ENCODE results near the gene DNASE1.

The DNASE1 gene

GRCh38 chr16:3640207-3640606 lies 14.3 kb upstream of the DNASE1 start:
- H3K9me3 ChIP-seq (ENCODE audit: insufficient read depth, low read length, severe bottlenecking), result no peaks in the 10 kb centered on the region
- peaks cover 25% of the 10 kb centered on the region for H3K36me3 ChIP-seq (ENCODE audit: insufficient read depth, low read length)
- no peak overlapping the region for H3K4me3 ChIP-seq (ENCODE audit: low read depth in 1 of 2, low read length in 2 of 2)
- H2AFZ ChIP-seq (ENCODE audit: low read depth, low read length), result no peak overlapping the region
- no peak overlapping the region for H3K27ac ChIP-seq (ENCODE audit: low read length)
- no peak overlapping the region for H3K4me2 ChIP-seq (ENCODE audit: insufficient read depth, low read length)
- DNase-seq, result no peak
- H3K9ac ChIP-seq (ENCODE audit: low read depth, low read length), result no peak overlapping the region
- H4K20me1 ChIP-seq (ENCODE audit: insufficient read depth, low read length), result no peaks in the 10 kb centered on the region; the same call in 1 of the 2 replicates
- peaks cover 14% of the 10 kb centered on the region for H3K4me1 ChIP-seq (ENCODE audit: insufficient read depth, low read length)
- no peak for TF ChIP-seq CTCF (IDR thresholded peaks at IDR 0.05; ENCODE audit: borderline replicate concordance, extremely low read depth, low read length, poor library complexity, severe bottlenecking)
- no peak for TF ChIP-seq EZH2 (IDR thresholded peaks at IDR 0.05; ENCODE audit: borderline replicate concordance, low read depth, low read length, severe bottlenecking)
- no peaks in the 10 kb centered on the region for H3K27me3 ChIP-seq (ENCODE audit: insufficient read depth, low read length, poor library complexity)
- no peak for ATAC-seq (ENCODE audit: insufficient read depth, low read depth)
- peaks cover 2% of the 10 kb centered on the region; the same call in 1 of the 2 replicates for H3K79me2 ChIP-seq (ENCODE audit: insufficient read depth, low read length)

- no peak overlapping the region for H3K9ac ChIP-seq (ENCODE audit: low read depth, low read length)
- peaks cover 29% of the 10 kb centered on the region for H3K36me3 ChIP-seq (ENCODE audit: insufficient read depth, low read length)
- no peak overlapping the region for H3K4me3 ChIP-seq (ENCODE audit: low read depth in 1 of 2, low read length in 2 of 2)
- H2AFZ ChIP-seq (ENCODE audit: low read depth, low read length), result no peak overlapping the region
- no peaks in the 10 kb centered on the region; the same call in 1 of the 2 replicates for H4K20me1 ChIP-seq (ENCODE audit: insufficient read depth, low read length)
- DNase-seq (no peak), ATAC-seq (ENCODE audit: insufficient read depth, low read depth) (no peak)
- no peaks in the 10 kb centered on the region for H3K9me3 ChIP-seq (ENCODE audit: insufficient read depth, low read length, severe bottlenecking)
- no peaks in the 10 kb centered on the region for H3K27me3 ChIP-seq (ENCODE audit: insufficient read depth, low read length, poor library complexity)
- peaks cover 14% of the 10 kb centered on the region for H3K4me1 ChIP-seq (ENCODE audit: insufficient read depth, low read length)
- no peak overlapping the region for H3K4me2 ChIP-seq (ENCODE audit: insufficient read depth, low read length)
- TF ChIP-seq CTCF (IDR thresholded peaks at IDR 0.05; ENCODE audit: borderline replicate concordance, extremely low read depth, low read length, poor library complexity, severe bottlenecking) (no peak), EZH2 (IDR thresholded peaks at IDR 0.05; ENCODE audit: borderline replicate concordance, low read depth, low read length, severe bottlenecking) (no peak)
- no peak overlapping the region for H3K27ac ChIP-seq (ENCODE audit: low read length)
- H3K79me2 ChIP-seq (ENCODE audit: insufficient read depth, low read length), result peaks cover 2% of the 10 kb centered on the region; the same call in 1 of the 2 replicates
Observed at GRCh38 chr16:3640632-3641501, 13.6 kb upstream of the DNASE1 start.

GRCh38 chr16:3641801-3642396 lies 12.6 kb upstream of the DNASE1 start:
- Histone ChIP-seq H3K4me2 (ENCODE audit: insufficient read depth, low read length) (no peak overlapping the region), H3K9ac (ENCODE audit: low read depth, low read length) (no peak overlapping the region), H3K79me2 (ENCODE audit: insufficient read depth, low read length) (peaks cover 2% of the 10 kb centered on the region; the same call in 1 of the 2 replicates), H2AFZ (ENCODE audit: low read depth, low read length) (no peak overlapping the region), H3K4me1 (ENCODE audit: insufficient read depth, low read length) (peaks cover 12% of the 10 kb centered on the region), H3K36me3 (ENCODE audit: insufficient read depth, low read length) (peaks cover 29% of the 10 kb centered on the region), H3K4me3 (ENCODE audit: low read depth in 1 of 2, low read length in 2 of 2) (no peak overlapping the region), H4K20me1 (ENCODE audit: insufficient read depth, low read length) (no peaks in the 10 kb centered on the region; the same call in 1 of the 2 replicates), H3K27ac (ENCODE audit: low read length) (no peak overlapping the region), H3K27me3 (ENCODE audit: insufficient read depth, low read length, poor library complexity) (no peaks in the 10 kb centered on the region), H3K9me3 (ENCODE audit: insufficient read depth, low read length, severe bottlenecking) (no peaks in the 10 kb centered on the region)
- TF ChIP-seq EZH2 (IDR thresholded peaks at IDR 0.05; ENCODE audit: borderline replicate concordance, low read depth, low read length, severe bottlenecking), result no peak
- TF ChIP-seq CTCF (IDR thresholded peaks at IDR 0.05; ENCODE audit: borderline replicate concordance, extremely low read depth, low read length, poor library complexity, severe bottlenecking), result no peak
- DNase-seq (no peak), ATAC-seq (ENCODE audit: insufficient read depth, low read depth) (no peak)
